Panc1 (cell line): Measurements from ENCODE around the gene AMBRA1. TPM values are rescaled to one million over a fixed set of nuclear protein-coding genes. Genes with fewer than 3 reads are reported as not detected.

Source experiments
- ATAC-seq: fragments of 200-7000 bp; cut with Tn5 transposase; 2 replicates; pipeline ENCODE4 v1.9.1; 2020; ENCODE audit warnings: mild to moderate bottlenecking, moderate library complexity
- BruUV-seq: library from RNA; stranded (reverse); fragments of 400-500 nt; replicated peaks from 2 replicates; lab custom pipeline; 2021; lab: Mats Ljungman, UMichigan
- CTCF ChIA-PET: fragments of 300-600 bp; sonication (Branson Sonifier 250); formaldehyde crosslinking; loops from one replicate; lab custom pipeline; 2022; ENCODE audit warnings: antibody characterized with exemption; lab: Charles Lee
- POLR2A ChIA-PET: fragments of 300-600 bp; sonication (Branson Sonifier 250); formaldehyde crosslinking; loops from one replicate; lab custom pipeline; 2022; ENCODE audit warnings: antibody characterized with exemption; lab: Charles Lee
- DNase-seq: peaks from one replicate; pipeline ENCODE4 v3.0.0-alpha.2; 2010; ENCODE audit warnings: low read depth, low spot score
- H3K27ac ChIP-seq: 2 replicates; pipeline ENCODE4 v1.5.1; 2011; ENCODE audit warnings: mild to moderate bottlenecking, low read length, inconsistent platforms
- H3K27me3 ChIP-seq: fragments of 200-500 bp; sonication (Bioruptor generic); 2 replicates; pipeline ENCODE4 v1.6.0; 2014; ENCODE audit warnings: low read length, inconsistent platforms; ENCODE audit not compliant: control insufficient read depth, insufficient read depth
- H3K36me3 ChIP-seq: fragments of 200-500 bp; sonication (Bioruptor generic); 2 replicates; pipeline ENCODE4 v1.5.1; 2014; ENCODE audit warnings: inconsistent platforms, mild to moderate bottlenecking, low read length, moderate library complexity; ENCODE audit not compliant: control insufficient read depth, insufficient read depth
- H3K4me1 ChIP-seq: 2 replicates; pipeline ENCODE4 v1.5.1; 2011; ENCODE audit warnings: inconsistent platforms, mild to moderate bottlenecking, low read length, moderate library complexity; ENCODE audit not compliant: control insufficient read depth, insufficient read depth
- H3K4me3 ChIP-seq, 2 experiments: 2 replicates each; pipeline ENCODE4 v1.5.1; 2011 to 2012; ENCODE audit warnings: low read depth in 2 of 2, low read length in 2 of 2, mild to moderate bottlenecking in 2 of 2, inconsistent platforms in 1 of 2, moderate library complexity in 1 of 2
- H3K9me3 ChIP-seq: fragments of 200-500 bp; sonication (Bioruptor generic); 2 replicates; pipeline ENCODE4 v1.5.1; 2014; ENCODE audit warnings: low read depth, mild to moderate bottlenecking, inconsistent platforms, low read length, moderate library complexity; ENCODE audit not compliant: control insufficient read depth, insufficient read depth
- CTCF ChIP-seq: fragments of 450-650 bp; IDR thresholded peaks from 2 replicates; pipeline ENCODE4 v1.5.1; 2017; ENCODE audit warnings: mild to moderate bottlenecking
- POLR2AphosphoS5 ChIP-seq: IDR thresholded peaks from 2 replicates; pipeline ENCODE4 v1.6.1; 2012; ENCODE audit warnings: mild to moderate bottlenecking, low read depth, low read length, moderate library complexity
- REST ChIP-seq, 2 experiments: IDR thresholded peaks; 2 replicates each; pipeline ENCODE4 v1.6.1; 2011 to 2012; ENCODE audit warnings: low read depth in 2 of 2, control low read depth in 1 of 2, low read length in 1 of 2, mild to moderate bottlenecking in 1 of 2, moderate library complexity in 1 of 2; ENCODE audit not compliant: insufficient read depth in 1 of 2
- SIN3A ChIP-seq: IDR thresholded peaks from 2 replicates; pipeline ENCODE4 v1.6.1; 2012; ENCODE audit warnings: low read depth, mild to moderate bottlenecking, low read length, moderate library complexity, borderline replicate concordance; ENCODE audit not compliant: insufficient read depth
- TCF7L2 ChIP-seq: IDR thresholded peaks from 2 replicates; pipeline ENCODE4 v1.6.1; 2011; ENCODE audit warnings: mild to moderate bottlenecking, low read depth, low read length, inconsistent platforms
- in situ Hi-C: cut with HindIII; loops from 2 replicates; pipeline ENCODE4 v1.10.0; 2016; ENCODE audit warnings: low sequenced_read_pairs, low pct_unique_long_range_greater_than_20kb
- intact Hi-C: fragments of 100-400 bp; cut with micrococcal nuclease; formaldehyde crosslinking; loops from one replicate; pipeline ENCODE4 v1.10.0; 2022; ENCODE audit not compliant: unreplicated experiment
- total RNA-seq: library from RNA; stranded (reverse); gene quantifications from one replicate; pipeline ENCODE4 v1.2.1, GENCODE V29; 2021; ENCODE audit not compliant: unreplicated experiment

The AMBRA1 gene
- total RNA-seq, 1 experiment from 2014 or later: 40.0 TPM

- intact Hi-C loops (no loop called here), in situ Hi-C loops (no loop called here)
- ChIA-PET CTCF (interaction anchor here (1.6 kb wide), 1 partner anchor 10 kb away, joined by 5 read pairs; no protein-coding TSS in a partner anchor), POLR2A (no interaction called here)
- Histone ChIP-seq H3K4me3 (no peak overlapping the region), H3K36me3 (no peaks in the 10 kb centered on the region), H3K9me3 (no peaks in the 10 kb centered on the region), H3K27ac (no peak overlapping the region), H3K27me3 (no peaks in the 10 kb centered on the region), H3K4me1 (no peaks in the 10 kb centered on the region)
- no peak for TF ChIP-seq POLR2AphosphoS5
- TF ChIP-seq CTCF: no peak
- TF ChIP-seq TCF7L2: no peak
- TF ChIP-seq SIN3A: no peak
- no peak for TF ChIP-seq REST (IDR thresholded peaks at IDR 0.05; ENCODE audit: insufficient read depth in 1 of 2, low read depth in 2 of 2, low read length in 1 of 2)
- DNase-seq (no peak), ATAC-seq (no peak)
- BruUV-seq: no TSS peak
These were observed 94.0 kb downstream of the AMBRA1 start for GRCh38 chr11:46499821-46500220.

GRCh38 chr11:46498968-46499367, 94.9 kb downstream of the AMBRA1 start:
- no peaks in the 10 kb centered on the region for H3K4me1 ChIP-seq
- BruUV-seq: no TSS peak
- no peak for TF ChIP-seq POLR2AphosphoS5
- no peaks in the 10 kb centered on the region for H3K27me3 ChIP-seq
- no peak overlapping the region for H3K4me3 ChIP-seq
- no peak overlapping the region for H3K27ac ChIP-seq
- no peaks in the 10 kb centered on the region for H3K9me3 ChIP-seq
- in situ Hi-C loops: no loop called here
- no peaks in the 10 kb centered on the region; the same call in 1 of the 2 replicates for H3K36me3 ChIP-seq
- intact Hi-C loops: no loop called here
- ChIA-PET POLR2A (no interaction called here), CTCF (interaction anchor here (1.6 kb wide), 1 partner anchor 9 kb away, joined by 5 read pairs; no protein-coding TSS in a partner anchor)
- DNase-seq: no peak
- ATAC-seq: no peak

- no peak for ATAC-seq
- intact Hi-C loops (no loop called here), in situ Hi-C loops (no loop called here)
- TF ChIP-seq CTCF (no peak), POLR2AphosphoS5 (no peak), SIN3A (no peak), REST (IDR thresholded peaks at IDR 0.05; ENCODE audit: insufficient read depth in 1 of 2, low read depth in 2 of 2, low read length in 1 of 2) (no peak), TCF7L2 (no peak)
- ChIA-PET CTCF (interaction anchor here (1.6 kb wide), 1 partner anchor 8 kb away, joined by 5 read pairs; no protein-coding TSS in a partner anchor), POLR2A (no interaction called here)
- Histone ChIP-seq H3K27me3 (no peaks in the 10 kb centered on the region), H3K4me1 (no peaks in the 10 kb centered on the region), H3K27ac (no peak overlapping the region), H3K4me3 (no peak overlapping the region), H3K9me3 (no peaks in the 10 kb centered on the region), H3K36me3 (no peaks in the 10 kb centered on the region; the same call in 1 of the 2 replicates)
- no TSS peak for BruUV-seq
- no peak for DNase-seq
These were observed 95.6 kb downstream of the AMBRA1 start for GRCh38 chr11:46498179-46498578.
